OCI-LY7 (cell line): ENCODE results near the gene GLRA1. TPM values are rescaled to one million over a fixed set of nuclear protein-coding genes. Genes with fewer than 3 reads are reported as not detected.

ENCODE experiments used
- BruUV-seq: library from RNA; stranded (reverse); fragments of 400-500 nt; replicated peaks from 2 replicates; lab custom pipeline; 2021; lab: Mats Ljungman, UMichigan
- CTCF ChIA-PET: fragments of 300-600 bp; sonication (Branson Sonifier 250); formaldehyde crosslinking; loops from one replicate; lab custom pipeline; 2022; ENCODE audit warnings: antibody characterized with exemption; ENCODE audit not compliant: unreplicated experiment; lab: Charles Lee
- POLR2A ChIA-PET: fragments of 300-600 bp; sonication (Branson Sonifier 250); formaldehyde crosslinking; loops from one replicate; lab custom pipeline; 2022; ENCODE audit warnings: antibody characterized with exemption; lab: Charles Lee
- DNase-seq: peaks from one replicate; pipeline ENCODE4 v3.0.0-alpha.2; 2015; ENCODE audit warnings: low spot score
- H2AFZ ChIP-seq: fragments of 200-600 bp; sonication (generic), shearing (Covaris generic); 2 replicates; pipeline ENCODE4 v1.6.1; 2014; ENCODE audit warnings: mild to moderate bottlenecking, antibody characterized with exemption, low read length, moderate library complexity
- H3K27ac ChIP-seq: fragments of 200-600 bp; sonication (generic); 2 replicates; pipeline ENCODE4 v1.5.1; 2014; ENCODE audit warnings: mixed run types, low read depth, mild to moderate bottlenecking, moderate library complexity, low read length, inconsistent platforms; ENCODE audit not compliant: poor library complexity, severe bottlenecking
- H3K36me3 ChIP-seq: fragments of 200-600 bp; sonication (generic); 2 replicates; pipeline ENCODE4 v1.6.1; 2014; ENCODE audit warnings: mild to moderate bottlenecking, antibody characterized with exemption, low read length, moderate library complexity, mixed read lengths; ENCODE audit not compliant: insufficient read depth
- H3K4me1 ChIP-seq: fragments of 200-600 bp; sonication (generic); 2 replicates; pipeline ENCODE4 v1.5.1; 2014; ENCODE audit warnings: mild to moderate bottlenecking, low read length; ENCODE audit not compliant: insufficient read depth, poor library complexity, severe bottlenecking
- H3K4me2 ChIP-seq: fragments of 200-600 bp; sonication (generic); 2 replicates; pipeline ENCODE4 v1.6.1; 2014; ENCODE audit warnings: mild to moderate bottlenecking, low read length
- H3K4me3 ChIP-seq: fragments of 200-600 bp; sonication (generic); 2 replicates; pipeline ENCODE4 v1.5.1; 2014; ENCODE audit warnings: mild to moderate bottlenecking, low read depth, low read length; ENCODE audit not compliant: poor library complexity, severe bottlenecking
- H3K79me2 ChIP-seq: fragments of 200-600 bp; sonication (generic); 2 replicates; pipeline ENCODE4 v1.6.1; 2016; ENCODE audit warnings: low read depth, mild to moderate bottlenecking, low read length, moderate library complexity, mixed read lengths; ENCODE audit not compliant: insufficient read depth
- H3K9me2 ChIP-seq: fragments of 200-600 bp; sonication (generic); 2 replicates; pipeline ENCODE4 v1.6.1; 2016; ENCODE audit warnings: mild to moderate bottlenecking, low read length, mixed read lengths; ENCODE audit not compliant: insufficient read depth
- H3K9me3 ChIP-seq: fragments of 200-600 bp; sonication (generic); 2 replicates; pipeline ENCODE4 v1.6.1; 2014; ENCODE audit warnings: mild to moderate bottlenecking, mixed run types, low read length, mixed read lengths
- H4K20me1 ChIP-seq: fragments of 200-600 bp; sonication (generic); 2 replicates; pipeline ENCODE4 v1.6.1; 2014; ENCODE audit warnings: mild to moderate bottlenecking, antibody characterized with exemption, low read length, moderate library complexity, mixed read lengths; ENCODE audit not compliant: insufficient read depth
- CTCF ChIP-seq: fragments of 200-600 bp; sonication (generic); conservative IDR thresholded peaks from 2 replicates; pipeline ENCODE4 v1.5.1; 2014; ENCODE audit warnings: mild to moderate bottlenecking, antibody characterized with exemption, low read length, moderate library complexity, mixed read lengths
- EZH2phosphoT487 ChIP-seq: fragments of 200-600 bp; sonication (generic); IDR thresholded peaks from 2 replicates; pipeline ENCODE4 v1.6.1; 2018; ENCODE audit warnings: low read depth, borderline replicate concordance, mild to moderate bottlenecking, mixed run types, antibody characterized with exemption, low read length, moderate library complexity, mixed read lengths
- intact Hi-C: fragments of 100-400 bp; cut with micrococcal nuclease; formaldehyde crosslinking; loops from one replicate; pipeline ENCODE4 v1.10.0; 2022; ENCODE audit not compliant: unreplicated experiment
- total RNA-seq, 2 experiments: library from RNA; depleted of rRNA in 1 of 2; stranded (reverse); fragments of >200 nt in 1 of 2; shearing (Covaris generic) in 1 of 2; gene quantifications; 2 replicates each; pipeline ENCODE4 v1.2.3, GENCODE V29; 2014 to 2022

The GLRA1 gene
- total RNA-seq, 2 experiments from 2014 or later = not detected

DNA sequence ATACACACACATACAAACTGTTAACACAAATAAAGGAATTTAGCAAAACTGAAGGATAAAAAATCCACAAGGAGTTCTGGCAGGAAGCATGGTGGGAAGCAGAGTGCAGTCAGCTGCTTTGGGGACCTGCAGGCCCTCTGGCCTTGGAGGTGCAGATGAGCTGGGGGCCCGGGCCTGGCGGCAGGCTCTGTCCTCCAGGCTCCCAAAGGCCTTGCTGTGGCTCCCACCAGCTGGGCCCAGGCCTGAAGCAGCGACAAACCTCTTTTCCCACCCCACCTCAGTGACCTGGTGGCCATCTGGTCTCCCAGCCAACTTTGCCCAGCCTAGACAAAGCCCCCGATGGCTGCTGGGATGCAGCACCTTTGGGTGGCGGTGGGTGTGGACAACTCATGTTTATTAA is 67.8 kb downstream of the GLRA1 start:
- H3K27ac ChIP-seq = no peak overlapping the region
- no peak overlapping the region for H3K4me3 ChIP-seq
- no peak overlapping the region for H2AFZ ChIP-seq
- H3K9me3 ChIP-seq = no peaks in the 10 kb centered on the region
- TF ChIP-seq EZH2phosphoT487 (no peak), CTCF (no peak)
- H3K9me2 ChIP-seq = no peaks in the 10 kb centered on the region
- CTCF ChIA-PET = no interaction called here
- H3K36me3 ChIP-seq = no peaks in the 10 kb centered on the region
- no peaks in the 10 kb centered on the region for H3K4me1 ChIP-seq
- no peak for DNase-seq
- H3K79me2 ChIP-seq = no peaks in the 10 kb centered on the region
- intact Hi-C loops = no loop called here
- no peaks in the 10 kb centered on the region for H4K20me1 ChIP-seq
- no TSS peak for BruUV-seq
- POLR2A ChIA-PET = no interaction called here
- H3K4me2 ChIP-seq = no peak overlapping the region

GRCh38 chr5:151855701-151856100 is 69.0 kb downstream of the GLRA1 start:
- no peaks in the 10 kb centered on the region for H4K20me1 ChIP-seq
- TF ChIP-seq EZH2phosphoT487 (no peak), CTCF (no peak)
- H3K9me2 ChIP-seq = no peaks in the 10 kb centered on the region
- H3K27ac ChIP-seq = no peak overlapping the region
- ChIA-PET CTCF (no interaction called here), POLR2A (no interaction called here)
- no TSS peak for BruUV-seq
- H2AFZ ChIP-seq = no peak overlapping the region
- H3K4me2 ChIP-seq = no peak overlapping the region
- no peaks in the 10 kb centered on the region for H3K4me1 ChIP-seq
- H3K9me3 ChIP-seq = no peaks in the 10 kb centered on the region
- no peaks in the 10 kb centered on the region for H3K36me3 ChIP-seq
- no peak for DNase-seq
- no peak overlapping the region for H3K4me3 ChIP-seq
- no peaks in the 10 kb centered on the region for H3K79me2 ChIP-seq
- intact Hi-C loops = no loop called here

DNA sequence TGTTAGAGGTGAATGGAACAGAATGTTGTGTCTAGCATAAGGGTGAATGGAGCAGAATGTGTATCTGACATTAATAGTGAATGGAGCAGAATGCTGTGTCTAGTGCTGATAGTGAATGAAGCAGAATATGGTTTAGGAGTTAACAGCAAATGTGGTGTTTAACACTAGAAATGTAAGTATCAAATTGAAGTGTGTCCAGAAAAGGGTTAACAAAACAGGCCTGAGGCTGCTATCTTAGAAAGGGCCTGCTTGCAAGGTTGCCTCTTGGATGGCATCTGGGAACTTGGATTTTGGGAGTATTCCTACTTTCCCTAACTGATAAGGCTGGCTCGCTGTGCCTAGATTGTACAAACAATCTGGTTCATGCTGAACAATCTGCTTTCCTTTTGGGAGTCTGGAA is 76.8 kb downstream of the GLRA1 start:
- Histone ChIP-seq H3K9me2 (no peaks in the 10 kb centered on the region), H4K20me1 (no peaks in the 10 kb centered on the region), H3K27ac (no peak overlapping the region), H3K4me2 (no peak overlapping the region), H3K4me3 (no peak overlapping the region), H2AFZ (no peak overlapping the region), H3K36me3 (no peaks in the 10 kb centered on the region), H3K79me2 (no peaks in the 10 kb centered on the region), H3K9me3 (no peaks in the 10 kb centered on the region), H3K4me1 (no peaks in the 10 kb centered on the region)
- TF ChIP-seq EZH2phosphoT487 = no peak
- CTCF ChIA-PET = no interaction called here
- no TSS peak for BruUV-seq
- intact Hi-C loops = no loop called here
- POLR2A ChIA-PET = interaction anchor here (0.6 kb wide), 1 partner anchor 197 kb away, joined by 3 read pairs; no protein-coding TSS in a partner anchor
- no peak for DNase-seq
